ENCODE data around the gene BHMT2.

BHMT2 gene

GRCh38 chr5:79120221-79120620 lies 50.7 kb downstream of the BHMT2 start:
- DNase-seq (ENCODE audit: low spot score) = no peak

- DNase-seq (ENCODE audit: low spot score) = no peak
Measured at GRCh38 chr5:79122973-79123372, 53.4 kb downstream of the BHMT2 start.

GRCh38 chr5:79124607-79125006 lies 55.0 kb downstream of the BHMT2 start:
- no peak for DNase-seq (ENCODE audit: low spot score)

- DNase-seq (ENCODE audit: low spot score) = no peak
Measured at GRCh38 chr5:79130781-79131180, 61.2 kb downstream of the BHMT2 start.

GRCh38 chr5:79133121-79133656 lies 63.6 kb downstream of the BHMT2 start:
- DNase-seq (ENCODE audit: low spot score) = peak; percentile 11

GRCh38 chr5:79133657-79134451 lies 64.3 kb downstream of the BHMT2 start:
- peak; percentile 70 for DNase-seq (ENCODE audit: low spot score)

- no peak for DNase-seq (ENCODE audit: low spot score)
Measured at GRCh38 chr5:79135790-79136553, 66.4 kb downstream of the BHMT2 start.

GRCh38 chr5:79136618-79137017 lies 67.1 kb downstream of the BHMT2 start:
- no peak for DNase-seq (ENCODE audit: low spot score)
